ENCODE results near the gene HNRNPH3. TPM values are rescaled to one million over a fixed set of nuclear protein-coding genes. Genes with fewer than 3 reads are reported as not detected.

HNRNPH3 gene
- total RNA-seq, 1 donor from 2014 or later, result 29.7 TPM

DNA sequence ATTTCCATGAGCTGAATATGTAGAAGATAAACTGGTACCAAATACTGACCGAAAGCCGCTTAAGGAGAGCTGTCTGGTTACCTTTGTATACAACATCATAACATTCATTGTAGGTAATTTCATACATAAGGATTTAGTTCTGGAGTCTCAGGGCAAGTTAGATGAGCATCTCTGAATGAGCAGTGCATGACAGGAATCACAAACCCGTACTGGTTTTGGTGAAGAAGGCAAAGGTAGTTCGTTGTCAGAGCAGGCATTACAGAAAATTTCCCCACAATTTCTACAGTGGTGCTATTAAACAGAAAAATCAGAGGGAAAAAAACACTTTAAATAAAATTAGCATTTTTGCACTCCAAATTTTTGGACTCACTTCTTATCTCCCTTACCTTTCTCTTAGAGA lies 13.8 kb downstream of the HNRNPH3 start:
- no peaks in the 10 kb centered on the region for H3K9me3 ChIP-seq (ENCODE audit: control insufficient read depth in 3 of 3, low read length in 3 of 3)
- H3K4me1 ChIP-seq (ENCODE audit: control insufficient read depth in 3 of 3, insufficient read depth in 3 of 3, low read length in 3 of 3), result no peaks in the 10 kb centered on the region
- no peak overlapping the region for H3K27ac ChIP-seq (ENCODE audit: low read depth, low read length)
- H3K4me3 ChIP-seq (ENCODE audit: low read length in 3 of 3), result no peak overlapping the region
- no peaks in the 10 kb centered on the region for H3K27me3 ChIP-seq (ENCODE audit: control insufficient read depth in 3 of 3, insufficient read depth in 3 of 3, low read length in 3 of 3)
- no peak overlapping the region for H3K9ac ChIP-seq (ENCODE audit: low read depth in 1 of 3, low read length in 3 of 3)
- H3K36me3 ChIP-seq (ENCODE audit: control insufficient read depth in 3 of 3, insufficient read depth in 3 of 3, low read length in 3 of 3), result peaks cover 26 to 54% (median 53%) of the 10 kb centered on the region in 3 donors

DNA sequence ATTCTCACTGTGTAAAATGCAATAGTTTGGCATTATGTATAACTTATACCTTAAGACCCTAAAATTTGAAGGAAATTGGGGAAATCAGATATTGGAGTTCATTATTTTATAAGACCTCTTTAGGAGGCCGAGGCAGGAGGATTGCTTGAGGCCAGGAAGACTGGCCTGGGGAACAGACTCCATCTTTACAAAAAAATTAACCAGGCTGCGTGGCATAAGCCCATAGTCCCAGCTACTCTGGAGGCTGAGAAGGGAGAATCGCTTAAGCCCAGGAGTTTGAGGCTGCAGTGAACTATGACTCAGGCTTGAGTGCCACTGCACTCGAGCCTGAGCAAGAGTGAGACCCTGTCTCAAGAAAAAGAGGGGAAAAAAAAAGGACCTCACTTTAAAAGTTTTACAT lies 14.9 kb downstream of the HNRNPH3 start:
- Histone ChIP-seq H3K27ac (ENCODE audit: low read depth, low read length) (no peak overlapping the region), H3K36me3 (ENCODE audit: control insufficient read depth in 3 of 3, insufficient read depth in 3 of 3, low read length in 3 of 3) (peaks cover 16 to 42% (median 41%) of the 10 kb centered on the region in 3 donors)

DNA sequence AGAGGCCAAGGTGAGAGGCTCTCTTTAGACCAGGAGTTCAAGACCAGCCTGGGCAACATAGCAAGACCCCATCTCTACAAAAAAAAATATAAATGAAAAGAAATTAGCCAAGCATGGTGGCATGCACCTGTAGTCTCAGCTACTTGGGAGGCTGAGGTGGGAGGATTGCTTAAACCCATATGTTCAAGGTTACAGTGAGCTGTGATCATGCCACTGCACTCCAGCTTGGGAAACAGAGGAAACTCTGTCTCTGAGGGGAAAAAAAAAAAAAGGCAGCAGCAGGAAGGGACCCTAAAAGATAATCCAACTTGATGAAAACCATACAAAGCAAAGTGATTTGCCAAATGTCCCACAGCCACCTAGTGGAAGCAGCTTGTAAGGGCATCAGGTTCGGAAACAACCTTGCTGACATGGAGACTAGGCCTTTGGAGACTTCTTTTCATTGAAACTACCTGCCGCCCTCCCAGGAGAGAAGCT lies 16.4 kb downstream of the HNRNPH3 start:
- no peak overlapping the region for H3K4me3 ChIP-seq (ENCODE audit: low read length in 3 of 3)
- no peaks in the 10 kb centered on the region for H3K27me3 ChIP-seq (ENCODE audit: control insufficient read depth in 3 of 3, insufficient read depth in 3 of 3, low read length in 3 of 3)
- H3K36me3 ChIP-seq (ENCODE audit: control insufficient read depth in 3 of 3, insufficient read depth in 3 of 3, low read length in 3 of 3), result peaks cover 13 to 35% (median 33%) of the 10 kb centered on the region in 3 donors
- no peak overlapping the region for H3K27ac ChIP-seq (ENCODE audit: low read depth, low read length)
- H3K9me3 ChIP-seq (ENCODE audit: control insufficient read depth in 3 of 3, low read length in 3 of 3), result no peaks in the 10 kb centered on the region
- no peaks in the 10 kb centered on the region for H3K4me1 ChIP-seq (ENCODE audit: control insufficient read depth in 3 of 3, insufficient read depth in 3 of 3, low read length in 3 of 3)
- H3K9ac ChIP-seq (ENCODE audit: low read depth in 1 of 3, low read length in 3 of 3), result no peak overlapping the region

More for the DNA sequence above, 14.9 kb downstream of the HNRNPH3 start:
- no peaks in the 10 kb centered on the region for H3K27me3 ChIP-seq (ENCODE audit: control insufficient read depth in 3 of 3, insufficient read depth in 3 of 3, low read length in 3 of 3)
- no peaks in the 10 kb centered on the region for H3K4me1 ChIP-seq (ENCODE audit: control insufficient read depth in 3 of 3, insufficient read depth in 3 of 3, low read length in 3 of 3)
- H3K9ac ChIP-seq (ENCODE audit: low read depth in 1 of 3, low read length in 3 of 3), result no peak overlapping the region
- no peak overlapping the region for H3K4me3 ChIP-seq (ENCODE audit: low read length in 3 of 3)
- no peaks in the 10 kb centered on the region for H3K9me3 ChIP-seq (ENCODE audit: control insufficient read depth in 3 of 3, low read length in 3 of 3)

DNA sequence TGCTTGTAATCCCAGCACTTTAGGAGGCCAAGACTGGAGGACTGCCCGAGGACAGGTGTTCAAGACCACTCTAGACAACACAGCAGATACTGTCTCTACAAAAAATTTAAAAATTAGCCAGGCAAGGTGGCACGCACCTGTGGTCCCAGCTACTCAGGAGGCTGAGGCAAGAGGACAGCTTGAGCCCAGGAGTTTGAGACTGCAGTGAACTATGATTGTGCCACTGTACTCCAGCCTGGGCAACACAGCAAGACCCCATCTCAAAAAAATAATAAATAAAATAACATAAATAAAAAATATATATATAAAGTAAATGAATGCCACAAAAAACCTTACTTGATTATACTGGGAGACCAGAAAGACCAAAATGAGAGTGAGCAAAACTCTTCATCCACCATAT lies 21.7 kb downstream of the HNRNPH3 start:
- Histone ChIP-seq H3K27ac (ENCODE audit: low read depth, low read length) (no peak overlapping the region), H3K36me3 (ENCODE audit: control insufficient read depth in 3 of 3, insufficient read depth in 3 of 3, low read length in 3 of 3) (peaks cover 11 to 25% (median 12%) of the 10 kb centered on the region in 3 donors), H3K4me1 (ENCODE audit: control insufficient read depth in 3 of 3, insufficient read depth in 3 of 3, low read length in 3 of 3) (no peaks in the 10 kb centered on the region), H3K9ac (ENCODE audit: low read depth in 1 of 3, low read length in 3 of 3) (no peak overlapping the region), H3K9me3 (ENCODE audit: control insufficient read depth in 3 of 3, low read length in 3 of 3) (no peaks in the 10 kb centered on the region), H3K27me3 (ENCODE audit: control insufficient read depth in 3 of 3, insufficient read depth in 3 of 3, low read length in 3 of 3) (no peaks in the 10 kb centered on the region), H3K4me3 (ENCODE audit: low read length in 3 of 3) (no peak overlapping the region)

- H3K4me1 ChIP-seq (ENCODE audit: control insufficient read depth in 3 of 3, insufficient read depth in 3 of 3, low read length in 3 of 3), result no peaks in the 10 kb centered on the region
- H3K9me3 ChIP-seq (ENCODE audit: control insufficient read depth in 3 of 3, low read length in 3 of 3), result no peaks in the 10 kb centered on the region
- H3K4me3 ChIP-seq (ENCODE audit: low read length in 3 of 3), result no peak overlapping the region
- no peaks in the 10 kb centered on the region for H3K27me3 ChIP-seq (ENCODE audit: control insufficient read depth in 3 of 3, insufficient read depth in 3 of 3, low read length in 3 of 3)
- H3K36me3 ChIP-seq (ENCODE audit: control insufficient read depth in 3 of 3, insufficient read depth in 3 of 3, low read length in 3 of 3), result peaks cover 11 to 37% (median 24%) of the 10 kb centered on the region in 3 donors
- no peak overlapping the region for H3K9ac ChIP-seq (ENCODE audit: low read depth in 1 of 3, low read length in 3 of 3)
- no peak overlapping the region for H3K27ac ChIP-seq (ENCODE audit: low read depth, low read length)
These were observed 27.3 kb downstream of the HNRNPH3 start for GRCh38 chr10:68359189-68359588.

DNA sequence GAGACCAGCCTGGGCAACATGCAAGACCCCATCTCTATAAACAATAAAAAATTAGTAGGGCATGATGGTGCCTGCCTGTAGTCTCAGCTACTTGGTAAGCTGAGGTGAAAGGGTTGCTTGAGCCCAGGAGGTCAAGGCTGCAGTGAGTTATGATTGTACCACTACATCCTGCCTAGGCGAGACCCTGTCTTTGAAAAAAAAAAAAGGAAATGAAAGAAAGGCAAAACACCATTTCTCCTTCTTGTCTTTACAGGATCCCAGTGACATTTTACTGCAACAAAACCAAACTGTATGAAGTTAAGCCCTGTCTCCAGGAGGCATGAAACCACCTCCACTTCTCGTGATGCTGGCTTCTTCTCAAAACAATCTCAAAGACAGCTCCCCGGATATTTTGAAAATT lies 30.7 kb downstream of the HNRNPH3 start:
- Histone ChIP-seq H3K36me3 (ENCODE audit: control insufficient read depth in 3 of 3, insufficient read depth in 3 of 3, low read length in 3 of 3) (peaks cover 7 to 37% (median 27%) of the 10 kb centered on the region in 3 donors), H3K4me1 (ENCODE audit: control insufficient read depth in 3 of 3, insufficient read depth in 3 of 3, low read length in 3 of 3) (no peaks in the 10 kb centered on the region), H3K27me3 (ENCODE audit: control insufficient read depth in 3 of 3, insufficient read depth in 3 of 3, low read length in 3 of 3) (no peaks in the 10 kb centered on the region), H3K4me3 (ENCODE audit: low read length in 3 of 3) (no peak overlapping the region), H3K27ac (ENCODE audit: low read depth, low read length) (no peak overlapping the region), H3K9me3 (ENCODE audit: control insufficient read depth in 3 of 3, low read length in 3 of 3) (no peaks in the 10 kb centered on the region), H3K9ac (ENCODE audit: low read depth in 1 of 3, low read length in 3 of 3) (no peak overlapping the region)

DNA sequence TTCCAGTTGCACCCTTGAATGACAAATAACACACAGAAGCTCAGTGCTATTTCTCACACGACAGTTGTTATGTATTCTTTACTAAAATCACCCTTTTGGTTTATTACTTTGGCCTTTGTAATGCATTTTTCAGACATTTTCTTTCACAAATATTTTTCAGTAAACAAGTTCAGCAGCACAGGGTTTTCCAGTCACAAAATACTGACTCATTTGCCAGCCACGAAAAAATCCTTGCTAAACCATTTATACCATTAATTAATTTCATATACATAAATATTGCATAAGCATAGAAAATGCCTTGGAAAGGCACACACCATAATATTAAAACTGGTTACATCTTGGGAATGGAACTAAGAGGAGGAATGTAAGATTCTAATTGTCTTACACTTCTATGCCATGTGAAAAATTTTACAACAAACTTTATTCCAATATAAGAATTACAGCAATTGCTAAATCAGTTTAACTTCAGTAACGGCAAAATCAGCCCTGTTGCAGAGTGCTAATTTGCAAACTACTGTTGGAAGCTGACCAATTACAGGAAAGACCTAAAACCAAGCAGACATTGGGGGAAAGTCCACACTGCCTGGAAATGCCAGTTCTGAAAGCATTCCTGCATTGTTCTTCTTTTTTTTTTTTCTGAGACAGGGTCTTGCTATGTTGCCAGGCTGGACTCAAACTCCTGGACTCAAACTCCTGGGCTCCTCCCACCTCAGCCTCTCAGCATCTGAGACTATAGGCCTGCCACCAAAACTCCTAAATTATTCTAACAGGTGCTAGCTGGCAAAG lies 32.4 kb downstream of the HNRNPH3 start:
- Histone ChIP-seq H3K9me3 (ENCODE audit: control insufficient read depth in 3 of 3, low read length in 3 of 3) (no peaks in the 10 kb centered on the region), H3K36me3 (ENCODE audit: control insufficient read depth in 3 of 3, insufficient read depth in 3 of 3, low read length in 3 of 3) (peaks cover 7 to 32% (median 16%) of the 10 kb centered on the region in 3 donors), H3K4me1 (ENCODE audit: control insufficient read depth in 3 of 3, insufficient read depth in 3 of 3, low read length in 3 of 3) (no peaks in the 10 kb centered on the region), H3K4me3 (ENCODE audit: low read length in 3 of 3) (no peak overlapping the region), H3K27me3 (ENCODE audit: control insufficient read depth in 3 of 3, insufficient read depth in 3 of 3, low read length in 3 of 3) (no peaks in the 10 kb centered on the region), H3K9ac (ENCODE audit: low read depth in 1 of 3, low read length in 3 of 3) (no peak overlapping the region), H3K27ac (ENCODE audit: low read depth, low read length) (no peak overlapping the region)

- Histone ChIP-seq H3K27ac (ENCODE audit: low read depth, low read length) (no peak overlapping the region), H3K9ac (ENCODE audit: low read depth in 1 of 3, low read length in 3 of 3) (no peak overlapping the region), H3K9me3 (ENCODE audit: control insufficient read depth in 3 of 3, low read length in 3 of 3) (no peaks in the 10 kb centered on the region), H3K27me3 (ENCODE audit: control insufficient read depth in 3 of 3, insufficient read depth in 3 of 3, low read length in 3 of 3) (no peaks in the 10 kb centered on the region), H3K4me1 (ENCODE audit: control insufficient read depth in 3 of 3, insufficient read depth in 3 of 3, low read length in 3 of 3) (no peaks in the 10 kb centered on the region), H3K4me3 (ENCODE audit: low read length in 3 of 3) (no peak overlapping the region), H3K36me3 (ENCODE audit: control insufficient read depth in 3 of 3, insufficient read depth in 3 of 3, low read length in 3 of 3) (peaks cover 7 to 32% (median 16%) of the 10 kb centered on the region in 3 donors)
These were observed 33.7 kb downstream of the HNRNPH3 start for GRCh38 chr10:68365611-68366010.

- H3K9me3 ChIP-seq (ENCODE audit: control insufficient read depth in 3 of 3, low read length in 3 of 3), result no peaks in the 10 kb centered on the region
- no peak overlapping the region for H3K9ac ChIP-seq (ENCODE audit: low read depth in 1 of 3, low read length in 3 of 3)
- no peaks in the 10 kb centered on the region for H3K27me3 ChIP-seq (ENCODE audit: control insufficient read depth in 3 of 3, insufficient read depth in 3 of 3, low read length in 3 of 3)
- H3K36me3 ChIP-seq (ENCODE audit: control insufficient read depth in 3 of 3, insufficient read depth in 3 of 3, low read length in 3 of 3), result peaks cover 7 to 25% (median 18%) of the 10 kb centered on the region in 3 donors
- no peaks in the 10 kb centered on the region for H3K4me1 ChIP-seq (ENCODE audit: control insufficient read depth in 3 of 3, insufficient read depth in 3 of 3, low read length in 3 of 3)
- H3K4me3 ChIP-seq (ENCODE audit: low read length in 3 of 3), result no peak overlapping the region
- no peak overlapping the region for H3K27ac ChIP-seq (ENCODE audit: low read depth, low read length)
These were observed 34.7 kb downstream of the HNRNPH3 start for GRCh38 chr10:68366600-68366999.

- Histone ChIP-seq H3K4me3 (ENCODE audit: low read length in 3 of 3) (no peak overlapping the region), H3K36me3 (ENCODE audit: control insufficient read depth in 3 of 3, insufficient read depth in 3 of 3, low read length in 3 of 3) (peaks cover 10 to 24% (median 19%) of the 10 kb centered on the region in 3 donors), H3K27me3 (ENCODE audit: control insufficient read depth in 3 of 3, insufficient read depth in 3 of 3, low read length in 3 of 3) (no peaks in the 10 kb centered on the region), H3K27ac (ENCODE audit: low read depth, low read length) (no peak overlapping the region), H3K4me1 (ENCODE audit: control insufficient read depth in 3 of 3, insufficient read depth in 3 of 3, low read length in 3 of 3) (no peaks in the 10 kb centered on the region), H3K9me3 (ENCODE audit: control insufficient read depth in 3 of 3, low read length in 3 of 3) (no peaks in the 10 kb centered on the region), H3K9ac (ENCODE audit: low read depth in 1 of 3, low read length in 3 of 3) (no peak overlapping the region)
These were observed 35.3 kb downstream of the HNRNPH3 start for GRCh38 chr10:68367121-68367520.

Measured in skeletal muscle tissue (tissue), 4 donors.